AML-193 (cell line): Measurements from ENCODE around the gene EVPL.

Experiments
- DNase-seq, 2 experiments: peaks; one replicate each; lab custom pipeline; 2025; lab: John Stamatoyannopoulos, UW

EVPL gene

GRCh38 chr17:76017481-76018339 lies 9.4 kb downstream of the EVPL start:
- no peak for DNase-seq

- DNase-seq, result no peak
These were observed 12.2 kb downstream of the EVPL start for GRCh38 chr17:76014925-76015261.

GRCh38 chr17:76014100-76014924 lies 12.8 kb downstream of the EVPL start:
- peak; percentile 62 to 64 for DNase-seq

DNA sequence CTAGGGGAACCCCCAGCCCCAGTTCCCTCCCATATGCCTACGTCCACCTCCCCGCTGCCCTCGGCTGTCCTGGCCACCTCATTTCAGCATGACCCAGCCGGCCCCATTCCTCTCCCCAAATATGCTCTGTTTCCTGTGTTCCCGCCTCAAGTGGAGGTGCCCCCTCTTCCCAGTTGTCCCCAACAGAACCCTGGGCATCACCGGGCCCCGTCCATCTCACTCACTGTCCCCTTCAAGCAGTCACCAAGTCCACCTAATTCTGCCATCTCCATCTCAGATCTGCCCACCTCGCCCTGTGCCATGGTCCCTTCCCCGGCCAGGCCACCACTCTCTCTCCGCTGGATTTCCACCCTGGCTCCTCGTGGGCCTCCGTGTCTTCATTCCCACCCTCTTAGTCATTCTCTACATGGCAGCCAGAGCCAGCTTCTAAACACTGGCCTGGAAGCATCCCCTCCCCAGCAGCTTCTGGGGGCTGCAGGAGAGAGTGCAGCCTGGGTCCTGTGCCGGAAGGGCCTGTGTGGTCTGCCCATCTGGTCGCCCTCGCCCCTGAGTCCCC lies 13.7 kb downstream of the EVPL start:
- no peak for DNase-seq

GRCh38 chr17:76011951-76012350 lies 15.2 kb downstream of the EVPL start:
- no peak for DNase-seq

- DNase-seq, result no peak
These were observed 17.0 kb downstream of the EVPL start for GRCh38 chr17:76009969-76010661.

- no peak for DNase-seq
These were observed 17.7 kb downstream of the EVPL start for GRCh38 chr17:76009447-76009846.

DNA sequence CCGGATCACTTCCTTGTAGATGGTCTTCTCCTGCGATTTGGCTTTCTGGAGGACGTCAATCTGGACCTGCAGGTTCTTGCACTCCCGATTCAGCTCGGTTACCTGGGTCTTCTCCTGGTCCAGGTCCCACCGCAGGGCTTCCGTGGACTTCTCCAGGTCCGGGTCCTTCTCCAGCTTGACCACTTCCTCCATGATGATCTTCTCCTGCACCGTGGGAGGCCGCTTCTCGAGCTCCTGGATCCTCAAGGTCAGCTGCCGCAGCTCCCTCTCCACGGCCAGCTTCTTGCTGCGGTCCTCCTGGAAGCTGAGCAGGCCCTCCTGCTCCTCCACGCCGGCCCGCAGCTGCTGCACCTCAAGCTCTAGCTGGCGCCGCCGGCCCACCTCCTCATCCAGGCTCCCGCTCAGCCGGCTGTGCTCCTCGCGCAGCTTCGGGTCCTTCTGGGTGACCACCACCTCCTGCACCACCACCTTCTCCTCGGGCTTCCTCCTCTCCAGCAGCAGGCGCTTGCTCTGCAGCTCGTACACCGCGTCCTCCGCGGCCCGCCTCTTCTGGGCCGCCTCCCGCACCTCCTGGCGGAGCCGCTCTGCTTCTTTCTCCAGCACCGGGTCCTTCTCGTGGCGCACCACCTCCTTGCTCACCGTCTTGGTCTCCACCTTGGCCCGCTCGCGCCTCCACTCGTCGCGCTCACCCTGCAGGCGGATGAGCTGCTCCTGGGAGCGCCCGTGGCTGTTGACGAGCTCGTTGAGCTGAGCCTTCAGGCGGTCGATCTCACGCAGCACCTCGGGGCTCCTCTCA lies 18.3 kb downstream of the EVPL start:
- no peak for DNase-seq

- DNase-seq, result no peak
These were observed 18.9 kb downstream of the EVPL start for GRCh38 chr17:76008208-76008607.

DNA sequence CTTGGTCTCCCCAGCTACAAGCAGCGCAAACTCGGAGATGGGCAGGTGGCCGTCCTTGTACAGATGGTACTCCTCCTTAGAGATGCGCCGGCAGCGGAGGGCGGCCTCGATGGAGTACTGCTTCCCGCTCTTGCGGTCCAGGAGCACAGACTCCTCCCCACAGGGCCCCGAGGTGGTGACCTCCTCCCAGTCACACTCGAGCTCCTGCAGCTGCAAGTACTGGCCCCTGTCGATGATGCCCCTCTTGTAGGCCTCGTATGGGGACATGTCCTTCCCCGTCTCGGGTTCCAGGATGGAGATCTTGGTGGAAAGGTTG lies 19.3 kb downstream of the EVPL start:
- DNase-seq, result no peak

- no peak for DNase-seq
These were observed 19.8 kb downstream of the EVPL start for GRCh38 chr17:76007131-76007849.

- DNase-seq, result peak; percentile 74 to 79
These were observed 21.6 kb downstream of the EVPL start for GRCh38 chr17:76005263-76006149.

- DNase-seq, result no peak
These were observed 22.3 kb downstream of the EVPL start for GRCh38 chr17:76004750-76005262.

- no peak for DNase-seq
These were observed 23.2 kb downstream of the EVPL start for GRCh38 chr17:76003915-76004314.

DNA sequence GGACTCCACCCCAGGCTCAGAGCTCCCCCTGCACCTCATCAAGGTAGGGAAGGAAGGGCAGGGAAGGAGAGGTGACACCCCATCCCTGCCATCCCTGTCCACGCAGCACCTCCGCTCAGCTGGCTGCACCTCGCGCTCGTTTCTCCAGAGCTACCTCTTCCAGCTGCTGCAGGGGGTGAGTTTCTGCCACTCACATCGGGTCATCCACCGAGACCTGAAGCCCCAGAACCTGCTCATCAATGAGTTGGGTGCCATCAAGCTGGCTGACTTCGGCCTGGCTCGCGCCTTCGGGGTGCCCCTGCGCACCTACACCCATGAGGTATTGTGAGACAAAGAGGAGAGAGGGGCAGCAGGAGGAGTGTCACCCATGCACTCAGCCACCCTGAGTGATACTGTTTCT lies 25.0 kb downstream of the EVPL start:
- no peak for DNase-seq

- DNase-seq, result no peak
These were observed 26.2 kb downstream of the EVPL start, which contains the start of gene CDK3 for GRCh38 chr17:76000755-76001521. Gene CDK3, plus strand, starts transcription at chr17:76000855. Its CDS starts 571 bp downstream, at chr17:76001426.

- peak; percentile 51 for DNase-seq
These were observed 26.9 kb downstream of the EVPL start for GRCh38 chr17:76000016-76000754.

GRCh38 chr17:75998327-75998795 lies 28.7 kb downstream of the EVPL start:
- no peak for DNase-seq
